ENCODE measurements around the gene RPS29. TPM values are rescaled to one million over a fixed set of nuclear protein-coding genes. Genes with fewer than 3 reads are reported as not detected.

RPS29 gene
- total RNA-seq (1,000 to 10,000 TPM; 1,240 to 4,577 (median 1,855) TPM), polyA plus RNA-seq (over 10,000 TPM in 1 of 3 donors, 1,000 to 10,000 TPM in 2; 5,592 to 11,620 (median 9,371) TPM)
- long read RNA-seq, donor 1, full-length matches to known transcripts = 1,318 of 1,326 reads
- long read RNA-seq, donor 1, partial matches to known transcripts = 8 of 1,326 reads
- long read RNA-seq, donor 1, other reads (novel, unspliced or antisense) = 0 of 1,326 reads
- long read RNA-seq, donor 2, full-length matches to known transcripts = 1,708 of 1,717 reads
- long read RNA-seq, donor 2, partial matches to known transcripts = 9 of 1,717 reads
- long read RNA-seq, donor 2, other reads (novel, unspliced or antisense) = 0 of 1,717 reads

DNA sequence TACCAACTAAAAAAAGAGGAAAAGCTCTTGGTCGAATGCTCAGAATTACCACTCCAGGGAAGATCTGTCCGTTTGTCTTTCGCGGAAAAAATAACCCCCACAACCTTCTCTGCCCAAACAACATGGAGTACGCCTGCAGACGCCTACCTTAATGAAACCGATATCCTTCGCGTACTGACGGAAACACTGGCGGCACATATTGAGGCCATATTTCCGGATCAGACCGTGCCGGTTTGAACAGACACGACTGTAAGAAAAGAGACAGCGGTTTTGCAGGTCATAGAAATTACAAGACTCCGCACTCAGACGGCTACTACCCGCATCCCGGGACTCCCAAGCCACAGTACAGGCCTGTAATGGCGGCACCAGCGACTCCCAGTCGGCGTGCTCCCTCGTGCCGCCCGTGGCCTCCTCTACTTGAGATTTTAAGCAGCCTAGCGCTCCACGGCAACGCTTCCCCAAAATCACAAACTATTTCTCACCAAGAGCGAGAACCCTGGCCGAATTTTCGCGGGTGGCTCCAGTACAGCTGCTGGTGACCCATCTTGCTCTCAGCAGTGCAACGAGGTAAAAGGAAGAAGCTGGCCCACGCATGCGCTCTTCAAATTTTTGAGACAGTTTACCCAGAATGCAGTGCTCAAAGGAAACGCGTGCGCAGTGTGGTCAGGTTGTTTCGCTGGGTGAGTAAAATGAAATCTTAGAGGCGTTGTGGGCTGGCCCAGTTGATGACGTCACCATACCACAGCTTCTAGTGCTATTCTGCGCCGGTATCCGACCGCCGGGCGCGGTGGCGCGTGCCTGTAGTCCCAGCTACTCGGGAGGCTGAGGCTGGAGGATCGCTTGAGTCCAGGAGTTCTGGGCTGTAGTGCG lies at the start of gene RPS29:
Gene RPS29 (minus strand): TSS at position 578 of the 870 bp plus-strand sequence. CDS start 34 bp downstream, at position 544.
- WGBS, 5 donors = 0 to 1% (median 0%) methylated on average over 31 to 54 of the region's 55 CpGs
- intact Hi-C loops (cut with DNase I; ENCODE audit: low total_unique reads) = no loop called here
- peak; percentile 98 for DNase-seq
- Histone ChIP-seq H3K27me3 (replicated peaks in 1 of 7) (no peaks in the 10 kb centered on the region), H3K36me3 (peaks cover 0 to 39% (median 21%) of the 10 kb centered on the region in 6 donors), H3K4me1 (peaks cover 21 to 55% (median 44%) of the 10 kb centered on the region in 6 donors), H3K27ac (peak within 1 kb of the TSS; percentile 91 to 98 (median 96)), H3K4me3 (peak within 1 kb of the TSS; percentile 68 to 95 (median 86)), H3K9me3 (no peaks in the 10 kb centered on the region)
- TF ChIP-seq POLR2AphosphoS5 (IDR thresholded peaks at IDR 0.05) (peak; percentile 94 to 99 (median 95)), POLR2A (IDR thresholded peaks at IDR 0.05) (peak in 2 of 3 donors; percentile 73 to 75)
- TF ChIP-seq, protein P1, sequence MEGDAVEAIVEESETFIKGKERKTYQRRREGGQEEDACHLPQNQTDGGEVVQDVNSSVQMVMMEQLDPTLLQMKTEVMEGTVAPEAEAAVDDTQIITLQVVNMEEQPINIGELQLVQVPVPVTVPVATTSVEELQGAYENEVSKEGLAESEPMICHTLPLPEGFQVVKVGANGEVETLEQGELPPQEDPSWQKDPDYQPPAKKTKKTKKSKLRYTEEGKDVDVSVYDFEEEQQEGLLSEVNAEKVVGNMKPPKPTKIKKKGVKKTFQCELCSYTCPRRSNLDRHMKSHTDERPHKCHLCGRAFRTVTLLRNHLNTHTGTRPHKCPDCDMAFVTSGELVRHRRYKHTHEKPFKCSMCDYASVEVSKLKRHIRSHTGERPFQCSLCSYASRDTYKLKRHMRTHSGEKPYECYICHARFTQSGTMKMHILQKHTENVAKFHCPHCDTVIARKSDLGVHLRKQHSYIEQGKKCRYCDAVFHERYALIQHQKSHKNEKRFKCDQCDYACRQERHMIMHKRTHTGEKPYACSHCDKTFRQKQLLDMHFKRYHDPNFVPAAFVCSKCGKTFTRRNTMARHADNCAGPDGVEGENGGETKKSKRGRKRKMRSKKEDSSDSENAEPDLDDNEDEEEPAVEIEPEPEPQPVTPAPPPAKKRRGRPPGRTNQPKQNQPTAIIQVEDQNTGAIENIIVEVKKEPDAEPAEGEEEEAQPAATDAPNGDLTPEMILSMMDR (IDR thresholded peaks at IDR 0.05 in 8 of 11, conservative IDR thresholded peaks at IDR 0.05 in 3 of 11) = no peak

DNA sequence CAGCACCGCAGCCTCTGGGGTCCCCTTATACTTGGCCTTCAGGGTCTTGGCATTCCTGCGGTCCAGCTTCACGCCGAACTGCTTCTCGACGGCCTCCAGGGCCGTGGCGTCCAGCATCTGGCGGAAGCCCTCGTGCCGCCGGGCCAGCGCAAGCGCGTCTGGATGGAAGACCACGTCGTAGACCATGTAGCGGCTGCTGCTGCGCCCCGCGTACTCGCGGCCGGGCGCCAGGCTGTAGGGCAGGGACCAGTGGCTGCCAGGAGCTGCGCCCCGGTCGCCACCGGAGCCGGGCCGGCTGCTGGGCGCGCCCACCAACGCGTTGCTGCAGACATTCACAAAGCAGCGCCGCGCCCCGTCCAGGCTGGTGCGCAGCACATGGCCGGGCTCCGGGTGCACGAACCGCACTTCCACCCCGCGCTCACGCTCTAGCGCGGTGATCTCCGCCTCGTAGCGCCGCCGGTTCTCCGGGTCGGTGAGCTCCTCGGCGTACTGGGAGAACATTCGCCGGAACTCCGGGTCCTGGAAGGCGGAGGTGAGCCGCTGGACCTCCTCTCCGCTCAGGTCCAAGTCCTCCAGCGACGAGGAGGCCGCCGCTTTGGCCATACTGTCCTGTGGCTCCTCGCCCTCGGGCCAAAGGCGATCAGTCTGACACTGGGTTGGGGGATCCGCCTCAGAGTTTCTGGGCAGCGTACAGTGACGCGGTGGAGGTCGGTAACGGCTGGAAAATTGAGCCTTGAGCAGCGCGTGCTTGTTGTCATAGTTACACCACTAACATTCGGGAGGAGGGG lies 48.6 kb upstream of the RPS29 start, which contains the start of gene DNAAF2:
Gene DNAAF2 (minus strand): TSS at position 698 of the 788 bp plus-strand sequence. CDS start 95 bp downstream, at position 603.
- Histone ChIP-seq H3K4me3 (peak within 1 kb of the TSS; percentile 90 to 99 (median 97)), H3K27ac (peak within 1 kb of the TSS; percentile 94 to 99 (median 98)), H3K4me1 (peaks cover 18 to 89% (median 49%) of the 10 kb centered on the region in 6 donors), H3K9me3 (no peaks in the 10 kb centered on the region), H3K27me3 (replicated peaks in 1 of 7) (no peaks in the 10 kb centered on the region), H3K36me3 (peaks cover 0 to 32% (median 4%) of the 10 kb centered on the region in 6 donors)
- intact Hi-C loops (cut with DNase I; ENCODE audit: low total_unique reads) = loop anchor here (10.0 kb wide), 1 partner anchor 130 kb away; the partner anchor contains the start of gene KLHDC2
- TF ChIP-seq POLR2AphosphoS5 (IDR thresholded peaks at IDR 0.05) = peak in 2 of 3 donors; percentile 8 to 21
- TF ChIP-seq, protein P1 (IDR thresholded peaks at IDR 0.05 in 8 of 11, conservative IDR thresholded peaks at IDR 0.05 in 3 of 11) = peak in 1 of 11 experiments; percentile 10
- peak in 1 of 3 donors; percentile 4 for TF ChIP-seq POLR2A (IDR thresholded peaks at IDR 0.05)
- peak; percentile 96 for DNase-seq
- 0 to 1% (median 0%) methylated on average over 14 to 80 of the region's 80 CpGs for WGBS, 5 donors

DNA sequence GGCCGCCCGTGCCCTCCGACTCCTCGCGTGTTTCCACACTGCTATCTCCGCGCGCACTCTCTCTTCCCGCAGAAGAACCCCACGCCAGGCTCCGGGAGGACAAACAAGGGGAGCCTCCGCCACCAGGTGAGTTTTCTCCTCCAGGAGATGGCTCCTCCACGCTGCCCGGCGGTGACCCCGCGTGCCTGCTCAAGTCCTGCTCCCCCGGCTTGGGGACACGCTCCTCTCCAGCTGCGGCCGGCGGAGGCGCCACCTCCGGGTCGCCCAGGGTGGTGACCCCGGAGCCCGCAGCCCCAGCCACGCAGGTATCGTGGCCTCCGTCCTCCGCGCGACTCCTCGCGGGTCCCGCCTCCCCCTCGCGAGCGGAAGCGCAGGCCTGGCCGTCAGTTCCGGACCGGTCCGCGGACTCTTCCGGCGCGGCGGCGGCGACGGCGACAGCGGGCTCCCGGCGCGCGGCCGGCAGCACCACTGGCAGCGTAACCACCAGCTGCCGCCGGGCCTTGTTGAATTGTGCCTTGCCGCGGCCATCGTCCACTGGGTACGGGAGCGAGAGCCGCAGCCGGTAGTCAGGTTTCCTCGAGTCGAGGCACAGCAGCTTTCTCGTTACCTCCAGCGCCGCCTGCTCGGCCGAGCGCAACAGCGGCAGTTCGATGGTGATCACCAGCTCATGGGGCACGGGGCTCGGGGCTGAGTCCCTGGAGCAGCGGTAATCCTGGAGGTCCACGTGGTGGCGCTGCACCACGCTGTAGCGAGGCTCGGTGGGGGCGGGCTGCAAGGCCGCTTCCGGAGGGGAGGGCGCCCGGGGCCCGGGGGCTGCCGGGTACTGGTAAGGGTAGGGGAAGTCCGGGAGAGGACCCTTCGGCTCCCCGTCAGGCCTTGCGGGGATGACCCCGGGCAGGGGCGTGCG lies 47.7 kb upstream of the RPS29 start:
- Histone ChIP-seq H3K27ac (peak overlapping the region; percentile 94 to 99 (median 98)), H3K27me3 (replicated peaks in 1 of 7) (no peaks in the 10 kb centered on the region), H3K9me3 (no peaks in the 10 kb centered on the region), H3K36me3 (peaks cover 0 to 25% (median 3%) of the 10 kb centered on the region in 6 donors), H3K4me3 (peak overlapping the region; percentile 90 to 99 (median 97)), H3K4me1 (peaks cover 20 to 89% (median 51%) of the 10 kb centered on the region in 6 donors)
- TF ChIP-seq POLR2AphosphoS5 (IDR thresholded peaks at IDR 0.05) = peak; percentile 92 to 94 (median 93)
- TF ChIP-seq POLR2A (IDR thresholded peaks at IDR 0.05) = peak; percentile 6 to 81 (median 62)
- TF ChIP-seq, protein P1 (IDR thresholded peaks at IDR 0.05 in 8 of 11, conservative IDR thresholded peaks at IDR 0.05 in 3 of 11) = peak; percentile 74 to 95 (median 90)
- peak; percentile 99 for DNase-seq
- intact Hi-C loops (cut with DNase I; ENCODE audit: low total_unique reads) = loop anchor here (10.0 kb wide), 1 partner anchor 131 kb away; the partner anchor contains the start of gene KLHDC2
- 0 to 1% (median 0%) methylated on average over 39 to 101 of the region's 101 CpGs for WGBS, 5 donors
